ENCODE measurements around the gene NAXE. TPM values are rescaled to one million over a fixed set of nuclear protein-coding genes. Genes with fewer than 3 reads are reported as not detected.
"Not testable (repeated sequence)": the region's sequence is repeated elsewhere in the genome, so short reads cannot be mapped to it uniquely, and the experiment has no call there.

The NAXE gene
- total RNA-seq, 1 experiment from 2014 or later = 81.9 TPM

GRCh38 chr1:156623946-156624813 lies 32.6 kb downstream of the NAXE start:
- DNase-seq (ENCODE audit: low read depth) = peak; percentile 81

- peak; percentile 40 for DNase-seq (ENCODE audit: low read depth)
These were observed 33.3 kb downstream of the NAXE start for GRCh38 chr1:156624814-156625435.

- DNase-seq (ENCODE audit: low read depth) = peak; percentile 61
These were observed 34.0 kb downstream of the NAXE start for GRCh38 chr1:156625436-156626078.

- DNase-seq (ENCODE audit: low read depth) = no peak
These were observed 34.5 kb downstream of the NAXE start for GRCh38 chr1:156626079-156626438.

GRCh38 chr1:156627313-156627880 lies 35.8 kb downstream of the NAXE start:
- peak; percentile 44 for DNase-seq (ENCODE audit: low read depth)

GRCh38 chr1:156629823-156630449 lies 38.4 kb downstream of the NAXE start:
- DNase-seq (ENCODE audit: low read depth) = no peak

- DNase-seq (ENCODE audit: low read depth) = not testable (repeated sequence)
These were observed 39.6 kb downstream of the NAXE start for GRCh38 chr1:156631152-156631551.

- DNase-seq (ENCODE audit: low read depth) = no peak
These were observed 40.8 kb downstream of the NAXE start for GRCh38 chr1:156632355-156632754.

- DNase-seq (ENCODE audit: low read depth) = no peak
These were observed 46.8 kb downstream of the NAXE start for GRCh38 chr1:156638189-156638985.

GRCh38 chr1:156639601-156640101 lies 48.1 kb downstream of the NAXE start:
- DNase-seq (ENCODE audit: low read depth) = peak; percentile 67

- DNase-seq (ENCODE audit: low read depth) = no peak
These were observed 49.5 kb downstream of the NAXE start for GRCh38 chr1:156640842-156641706.

GRCh38 chr1:156641761-156642264 lies 50.2 kb downstream of the NAXE start, which contains the start of gene BCAN:
Gene BCAN, plus strand, starts transcription at chr1:156642117. Its CDS starts 3,938 bp downstream, at chr1:156646055.
- peak; percentile 55 for DNase-seq (ENCODE audit: low read depth)

GRCh38 chr1:156642265-156643048 lies 50.9 kb downstream of the NAXE start:
- DNase-seq (ENCODE audit: low read depth) = no peak

- DNase-seq (ENCODE audit: low read depth) = no peak
These were observed 51.6 kb downstream of the NAXE start for GRCh38 chr1:156643049-156643777.

- DNase-seq (ENCODE audit: low read depth) = no peak
These were observed 52.2 kb downstream of the NAXE start for GRCh38 chr1:156643778-156644092.
